ENCODE data around the gene ZNF563.

Gene ZNF563

GRCh38 chr19:12294249-12295158, 38.9 kb downstream of the ZNF563 start, which contains the start of gene ZNF44:
Gene ZNF44 (minus strand): TSS chr19:12294883. CDS start chr19:12294694, 189 bp downstream.
- peak; percentile 97 for DNase-seq (ENCODE audit: low spot score)

- DNase-seq (ENCODE audit: low spot score): peak; percentile 76
These were observed 39.6 kb downstream of the ZNF563 start for GRCh38 chr19:12293777-12294248.

- no peak for DNase-seq (ENCODE audit: low spot score)
These were observed 43.7 kb downstream of the ZNF563 start for GRCh38 chr19:12289790-12290065.

- DNase-seq (ENCODE audit: low spot score): no peak
These were observed 45.4 kb downstream of the ZNF563 start for GRCh38 chr19:12287958-12288500.

GRCh38 chr19:12284631-12285030, 48.8 kb downstream of the ZNF563 start:
- no peak for DNase-seq (ENCODE audit: low spot score)

GRCh38 chr19:12284226-12284625, 49.2 kb downstream of the ZNF563 start:
- no peak for DNase-seq (ENCODE audit: low spot score)

- no peak for DNase-seq (ENCODE audit: low spot score)
These were observed 54.7 kb downstream of the ZNF563 start for GRCh38 chr19:12278713-12279112.

- no peak for DNase-seq (ENCODE audit: low spot score)
These were observed 60.2 kb downstream of the ZNF563 start for GRCh38 chr19:12272980-12273901.

GRCh38 chr19:12272386-12272785, 61.0 kb downstream of the ZNF563 start:
- no peak for DNase-seq (ENCODE audit: low spot score)

- DNase-seq (ENCODE audit: low spot score): no peak
These were observed 62.6 kb downstream of the ZNF563 start for GRCh38 chr19:12270854-12271253.
